Osteoblast (primary cell): ENCODE data around the gene SLMAP. TPM values are rescaled to one million over a fixed set of nuclear protein-coding genes. Genes with fewer than 3 reads are reported as not detected.

Experiments
- DNase-seq: peaks from one replicate; pipeline ENCODE4 v3.0.0; 2011; ENCODE audit warnings: low spot score, mixed read lengths; ENCODE audit not compliant: insufficient read length; ENCODE audit errors: missing footprints
- H2AFZ ChIP-seq: 2 replicates; pipeline ENCODE4 v1.6.0; 2011; ENCODE audit warnings: mild to moderate bottlenecking, low read length
- H3K27ac ChIP-seq: 2 replicates; pipeline ENCODE4 v1.5.1; 2011; ENCODE audit warnings: mild to moderate bottlenecking, low read depth, low read length, moderate library complexity
- H3K27me3 ChIP-seq: 2 replicates; pipeline ENCODE4 v1.6.0; 2012; ENCODE audit warnings: mild to moderate bottlenecking, control low read depth, inconsistent platforms, low read length, moderate library complexity; ENCODE audit not compliant: insufficient read depth
- H3K36me3 ChIP-seq: 2 replicates; pipeline ENCODE4 v1.5.1; 2011; ENCODE audit warnings: mild to moderate bottlenecking, low read length, control low read depth, moderate library complexity; ENCODE audit not compliant: insufficient read depth
- H3K4me1 ChIP-seq: 2 replicates; pipeline ENCODE4 v1.5.1; 2011; ENCODE audit warnings: mild to moderate bottlenecking, low read length, control low read depth, moderate library complexity; ENCODE audit not compliant: insufficient read depth
- H3K4me2 ChIP-seq: 2 replicates; pipeline ENCODE4 v1.6.0; 2011; ENCODE audit warnings: mild to moderate bottlenecking, low read length; ENCODE audit not compliant: insufficient read depth
- H3K4me3 ChIP-seq: fragments of 200-600 bp; sonication (generic); 3 replicates; pipeline ENCODE4 v1.5.1; 2012; ENCODE audit warnings: mild to moderate bottlenecking, low read length, inconsistent platforms; ENCODE audit not compliant: insufficient read depth
- H3K79me2 ChIP-seq: 2 replicates; pipeline ENCODE4 v1.6.0; 2012; ENCODE audit warnings: mild to moderate bottlenecking, low read length, control low read depth, inconsistent platforms; ENCODE audit not compliant: insufficient read depth
- H3K9me3 ChIP-seq: 2 replicates; pipeline ENCODE4 v1.5.1; 2011; ENCODE audit warnings: low read depth, low read length, control low read depth
- H4K20me1 ChIP-seq: 2 replicates; pipeline ENCODE4 v1.6.0; 2012; ENCODE audit warnings: mild to moderate bottlenecking, low read length, control low read depth; ENCODE audit not compliant: insufficient read depth
- total RNA-seq: library from RNA; depleted of rRNA; stranded (reverse); fragments of >200 nt; gene quantifications from 2 replicates; pipeline ENCODE4 v1.2.3, GENCODE V29; 2012
- TF ChIP-seq, protein P1 (sequence below): IDR thresholded peaks from 2 replicates; pipeline ENCODE4 v1.5.1; 2011; ENCODE audit warnings: mild to moderate bottlenecking, low read depth, low read length, moderate library complexity; ENCODE audit errors: extremely low read depth

Gene SLMAP
- total RNA-seq, 1 donor = 50.7 TPM

DNA sequence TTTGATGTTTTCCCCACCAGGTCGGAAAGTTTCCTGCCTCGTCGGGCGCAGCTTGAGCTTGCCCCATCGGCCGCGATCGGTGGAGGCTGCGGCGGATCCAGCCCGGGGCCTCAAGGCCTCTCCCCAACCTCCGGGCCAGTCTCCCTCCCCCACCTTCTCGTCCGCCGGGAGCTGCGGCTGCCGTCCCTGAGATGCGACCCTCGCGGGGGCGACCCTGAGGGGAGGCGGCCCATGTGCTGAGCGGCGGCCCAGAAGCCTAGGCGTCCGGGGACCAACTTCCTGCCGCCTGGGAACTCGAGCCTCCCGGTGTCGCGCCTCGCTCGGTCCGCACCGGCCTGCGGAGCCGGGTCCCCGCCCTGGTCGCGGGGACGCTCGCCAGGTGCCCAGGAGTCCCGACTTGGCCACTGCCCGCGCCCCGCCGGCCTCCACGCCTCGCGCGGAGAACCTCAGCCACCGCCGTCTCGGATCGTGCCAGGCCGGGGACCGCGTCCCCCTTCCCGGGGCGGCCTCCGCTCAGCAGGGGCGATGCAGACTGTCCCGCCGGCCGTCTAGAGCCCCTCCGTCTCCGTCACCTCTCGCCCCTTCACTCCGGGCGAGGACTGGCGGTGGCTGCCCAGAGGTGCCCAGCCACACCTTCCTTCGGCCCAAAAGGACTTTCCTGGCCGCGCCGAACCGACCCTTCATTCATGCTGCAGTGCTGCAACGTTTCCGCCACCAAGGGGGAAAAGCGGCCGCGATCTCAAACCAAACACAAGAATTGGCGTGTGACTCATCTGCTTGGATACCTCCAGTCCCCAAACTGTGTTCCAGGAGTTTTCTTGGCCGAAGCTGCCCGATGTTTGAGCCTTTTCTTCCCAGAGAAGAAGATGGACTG lies 656 bp downstream of the SLMAP start:
- Histone ChIP-seq H3K9me3 (no peaks in the 10 kb centered on the region), H3K79me2 (peaks cover 56% of the 10 kb centered on the region), H4K20me1 (peaks cover 28% of the 10 kb centered on the region), H3K27me3 (no peaks in the 10 kb centered on the region), H3K27ac (peak overlapping the region; percentile 92), H3K4me2 (peak overlapping the region; percentile 85), H3K4me1 (peaks cover 32% of the 10 kb centered on the region), H3K4me3 (peak overlapping the region; percentile 94), H3K36me3 (peaks cover 18% of the 10 kb centered on the region), H2AFZ (peak overlapping the region; percentile 97)
- peak; percentile 89 for DNase-seq
- TF ChIP-seq, protein P1, sequence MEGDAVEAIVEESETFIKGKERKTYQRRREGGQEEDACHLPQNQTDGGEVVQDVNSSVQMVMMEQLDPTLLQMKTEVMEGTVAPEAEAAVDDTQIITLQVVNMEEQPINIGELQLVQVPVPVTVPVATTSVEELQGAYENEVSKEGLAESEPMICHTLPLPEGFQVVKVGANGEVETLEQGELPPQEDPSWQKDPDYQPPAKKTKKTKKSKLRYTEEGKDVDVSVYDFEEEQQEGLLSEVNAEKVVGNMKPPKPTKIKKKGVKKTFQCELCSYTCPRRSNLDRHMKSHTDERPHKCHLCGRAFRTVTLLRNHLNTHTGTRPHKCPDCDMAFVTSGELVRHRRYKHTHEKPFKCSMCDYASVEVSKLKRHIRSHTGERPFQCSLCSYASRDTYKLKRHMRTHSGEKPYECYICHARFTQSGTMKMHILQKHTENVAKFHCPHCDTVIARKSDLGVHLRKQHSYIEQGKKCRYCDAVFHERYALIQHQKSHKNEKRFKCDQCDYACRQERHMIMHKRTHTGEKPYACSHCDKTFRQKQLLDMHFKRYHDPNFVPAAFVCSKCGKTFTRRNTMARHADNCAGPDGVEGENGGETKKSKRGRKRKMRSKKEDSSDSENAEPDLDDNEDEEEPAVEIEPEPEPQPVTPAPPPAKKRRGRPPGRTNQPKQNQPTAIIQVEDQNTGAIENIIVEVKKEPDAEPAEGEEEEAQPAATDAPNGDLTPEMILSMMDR = no peak

DNA sequence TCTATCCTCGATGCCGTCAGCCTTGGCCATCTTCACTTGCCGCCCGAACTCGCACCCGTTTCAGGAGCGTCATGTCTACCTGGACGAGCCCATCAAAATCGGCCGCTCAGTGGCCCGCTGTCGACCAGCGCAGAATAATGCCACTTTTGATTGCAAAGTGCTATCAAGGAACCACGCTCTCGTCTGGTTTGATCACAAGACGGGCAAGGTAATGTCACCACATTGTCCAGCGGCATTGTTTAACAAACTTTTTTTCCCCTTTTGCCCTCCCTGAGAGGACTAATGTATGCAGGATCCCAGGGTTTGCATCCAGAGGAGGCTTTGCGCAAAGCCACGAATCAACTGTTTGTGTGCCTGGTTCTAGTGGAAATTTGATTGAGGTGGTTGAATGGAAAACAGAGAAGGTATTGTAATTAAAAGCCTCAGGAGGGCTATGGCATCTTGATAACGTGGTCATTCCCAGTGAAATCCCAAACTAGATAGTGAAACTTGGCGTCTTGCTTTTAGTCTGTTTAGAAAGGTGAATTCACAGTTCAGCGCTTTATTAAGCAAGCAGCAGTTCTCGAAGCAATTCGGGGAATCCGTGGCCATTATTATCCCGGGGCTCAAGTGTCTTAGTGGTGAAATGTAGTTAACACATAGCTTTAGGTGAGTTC lies 1.7 kb downstream of the SLMAP start:
- H4K20me1 ChIP-seq = peaks cover 29% of the 10 kb centered on the region
- H3K4me3 ChIP-seq = peak overlapping the region; percentile 94
- peak overlapping the region; percentile 85 for H3K4me2 ChIP-seq
- H3K79me2 ChIP-seq = peaks cover 64% of the 10 kb centered on the region
- TF ChIP-seq, protein P1 = no peak
- peaks cover 18% of the 10 kb centered on the region for H3K36me3 ChIP-seq
- peaks cover 28% of the 10 kb centered on the region for H3K4me1 ChIP-seq
- H3K27me3 ChIP-seq = no peaks in the 10 kb centered on the region
- peak overlapping the region; percentile 92 for H3K27ac ChIP-seq
- no peak for DNase-seq
- peak overlapping the region; percentile 97 for H2AFZ ChIP-seq
- no peaks in the 10 kb centered on the region for H3K9me3 ChIP-seq

DNA sequence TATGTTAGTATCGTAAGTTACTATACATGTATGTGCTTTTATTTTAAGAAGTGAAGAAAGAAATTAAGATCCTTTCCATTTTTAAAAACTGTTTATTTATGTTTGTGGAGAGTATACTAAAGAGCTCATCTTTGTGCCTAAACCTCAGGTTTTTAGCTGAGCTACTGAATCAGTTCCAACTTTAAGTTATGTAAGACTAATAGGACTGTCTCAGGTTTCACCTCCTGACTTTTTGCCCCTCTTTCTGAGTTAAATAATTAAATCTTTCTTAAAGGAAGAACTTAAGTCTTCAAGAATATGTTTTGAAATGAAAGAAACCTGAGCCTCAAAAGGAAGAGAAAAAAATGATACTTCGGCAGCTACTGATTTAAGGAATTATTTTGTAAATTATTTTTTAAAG lies 2.6 kb downstream of the SLMAP start:
- no peaks in the 10 kb centered on the region for H3K9me3 ChIP-seq
- H3K4me3 ChIP-seq = peak overlapping the region; percentile 94
- H3K36me3 ChIP-seq = peaks cover 18% of the 10 kb centered on the region
- H3K4me2 ChIP-seq = peak overlapping the region; percentile 85
- H3K79me2 ChIP-seq = peaks cover 73% of the 10 kb centered on the region
- DNase-seq = peak; percentile 84
- H3K27me3 ChIP-seq = no peaks in the 10 kb centered on the region
- H2AFZ ChIP-seq = no peak overlapping the region
- peaks cover 38% of the 10 kb centered on the region for H4K20me1 ChIP-seq
- TF ChIP-seq, protein P1 = no peak
- H3K27ac ChIP-seq = no peak overlapping the region
- peaks cover 28% of the 10 kb centered on the region for H3K4me1 ChIP-seq

DNA sequence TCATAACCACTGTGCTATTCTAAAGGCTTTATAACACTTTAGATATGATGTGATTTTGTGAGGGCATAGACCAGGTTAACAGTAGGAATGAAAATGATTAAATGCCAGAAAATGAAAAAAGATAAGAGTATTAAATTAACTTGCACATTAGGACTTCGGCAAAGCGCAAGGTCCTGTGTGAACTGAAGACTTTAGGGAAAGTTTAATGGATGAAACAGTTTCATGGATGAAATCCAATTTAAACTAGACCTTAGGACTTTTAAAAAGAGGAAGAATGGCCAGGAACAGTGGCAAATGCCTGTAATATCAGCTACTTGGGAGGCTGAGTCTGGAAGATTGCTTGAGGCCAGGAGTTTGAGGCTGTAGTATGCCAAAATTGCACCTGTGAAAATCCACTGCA lies 8.7 kb downstream of the SLMAP start:
- no peak for DNase-seq
- no peak overlapping the region for H3K27ac ChIP-seq
- peaks cover 46% of the 10 kb centered on the region for H4K20me1 ChIP-seq
- no peak overlapping the region for H3K4me3 ChIP-seq
- peaks cover under 1% of the 10 kb centered on the region for H3K4me1 ChIP-seq
- no peak overlapping the region for H3K4me2 ChIP-seq
- H3K27me3 ChIP-seq = no peaks in the 10 kb centered on the region
- no peaks in the 10 kb centered on the region for H3K9me3 ChIP-seq
- peaks cover 90% of the 10 kb centered on the region for H3K79me2 ChIP-seq
- H2AFZ ChIP-seq = no peak overlapping the region
- H3K36me3 ChIP-seq = peaks cover 13% of the 10 kb centered on the region
- TF ChIP-seq, protein P1 = no peak
